ENCODE measurements around the gene SARS2. TPM values are rescaled to one million over a fixed set of nuclear protein-coding genes. Genes with fewer than 3 reads are reported as not detected.
A peak's percentile ranks its signal among the peaks of the same experiment; 100 is the strongest.
"Not testable (repeated sequence)": the region's sequence is repeated elsewhere in the genome, so short reads cannot be mapped to it uniquely, and the experiment has no call there.

Gene SARS2
- total and polyA plus RNA-seq, 9 donors = 5.0 to 20.6 (median 18.0) TPM

GRCh38 chr19:38875656-38876395 is 54.7 kb downstream of the SARS2 start:
- no peak for DNase-seq
- intact Hi-C loops (cut with DNase I) = no loop called here
- TF ChIP-seq, protein P1, sequence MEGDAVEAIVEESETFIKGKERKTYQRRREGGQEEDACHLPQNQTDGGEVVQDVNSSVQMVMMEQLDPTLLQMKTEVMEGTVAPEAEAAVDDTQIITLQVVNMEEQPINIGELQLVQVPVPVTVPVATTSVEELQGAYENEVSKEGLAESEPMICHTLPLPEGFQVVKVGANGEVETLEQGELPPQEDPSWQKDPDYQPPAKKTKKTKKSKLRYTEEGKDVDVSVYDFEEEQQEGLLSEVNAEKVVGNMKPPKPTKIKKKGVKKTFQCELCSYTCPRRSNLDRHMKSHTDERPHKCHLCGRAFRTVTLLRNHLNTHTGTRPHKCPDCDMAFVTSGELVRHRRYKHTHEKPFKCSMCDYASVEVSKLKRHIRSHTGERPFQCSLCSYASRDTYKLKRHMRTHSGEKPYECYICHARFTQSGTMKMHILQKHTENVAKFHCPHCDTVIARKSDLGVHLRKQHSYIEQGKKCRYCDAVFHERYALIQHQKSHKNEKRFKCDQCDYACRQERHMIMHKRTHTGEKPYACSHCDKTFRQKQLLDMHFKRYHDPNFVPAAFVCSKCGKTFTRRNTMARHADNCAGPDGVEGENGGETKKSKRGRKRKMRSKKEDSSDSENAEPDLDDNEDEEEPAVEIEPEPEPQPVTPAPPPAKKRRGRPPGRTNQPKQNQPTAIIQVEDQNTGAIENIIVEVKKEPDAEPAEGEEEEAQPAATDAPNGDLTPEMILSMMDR (IDR thresholded peaks at IDR 0.05) = no peak
- TF ChIP-seq POLR2A (IDR thresholded peaks at IDR 0.05) = no peak
- no peak for TF ChIP-seq EP300 (IDR thresholded peaks at IDR 0.05)

DNA sequence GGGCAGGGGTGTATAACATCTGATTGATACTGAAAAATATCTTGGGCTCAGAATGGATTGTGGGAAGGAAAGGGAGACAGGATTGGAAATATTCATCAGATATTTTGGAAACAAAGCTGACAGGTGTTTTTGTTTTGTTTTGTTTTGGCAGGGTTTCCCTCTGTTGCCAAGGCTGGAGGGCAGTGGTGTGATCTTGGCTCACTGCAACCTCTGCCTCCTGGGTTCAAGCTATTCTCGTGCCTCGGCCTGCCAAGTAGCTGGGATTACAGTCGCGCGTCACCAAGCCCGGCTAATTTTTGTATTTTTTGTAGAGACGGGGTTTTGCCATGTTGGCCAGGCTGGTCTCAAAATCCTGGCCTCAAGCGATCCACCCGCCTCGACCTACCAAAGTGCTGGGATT is 57.2 kb downstream of the SARS2 start:
- H3K36me3 ChIP-seq; H3K9me3 ChIP-seq; intact Hi-C loops (cut with DNase I); H3K27ac ChIP-seq; H3K4me3 ChIP-seq; H3K27me3 ChIP-seq; DNase-seq: not testable (repeated sequence)
- H3K4me1 ChIP-seq (ENCODE audit: insufficient read depth) = peaks cover 11% of the 10 kb centered on the region
- 79 to 91% (median 83%) methylated on average over 10 of the region's 10 CpGs for WGBS, 3 donors

More at GRCh38 chr19:38875656-38876395, 54.7 kb downstream of the SARS2 start:
- Histone ChIP-seq H3K4me3 (no peak overlapping the region), H3K36me3 (no peaks in the 10 kb centered on the region), H3K9me3 (no peaks in the 10 kb centered on the region), H3K4me1 (ENCODE audit: insufficient read depth) (no peaks in the 10 kb centered on the region), H3K27me3 (no peaks in the 10 kb centered on the region), H3K27ac (no peak overlapping the region)
- WGBS, 3 donors = 52 to 58% (median 58%) methylated on average over 5 to 6 of the region's 6 CpGs

DNA sequence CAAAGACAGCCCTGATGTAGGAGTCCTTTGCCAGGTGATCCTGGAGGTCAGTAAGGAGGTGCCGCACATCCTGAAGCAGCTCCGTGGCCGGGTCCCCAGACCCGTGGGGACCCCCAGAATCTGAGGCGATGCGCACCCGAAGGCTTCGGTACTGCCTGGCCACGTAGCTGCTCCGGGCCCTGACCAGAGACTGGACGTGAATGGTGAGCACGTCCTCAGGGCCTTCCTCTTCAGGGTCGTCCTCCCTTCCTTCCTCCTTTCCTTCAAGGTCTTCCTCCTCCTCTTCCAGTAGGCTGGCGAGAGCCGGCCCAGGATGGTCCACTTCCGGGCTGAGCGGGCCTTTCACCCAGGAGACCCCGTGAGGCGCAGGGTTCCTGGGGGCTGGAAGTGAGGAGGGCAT is 60.0 kb downstream of the SARS2 start:
- Histone ChIP-seq H3K27ac (no peak overlapping the region), H3K36me3 (no peaks in the 10 kb centered on the region), H3K4me3 (no peak overlapping the region), H3K9me3 (no peaks in the 10 kb centered on the region), H3K27me3 (no peaks in the 10 kb centered on the region), H3K4me1 (ENCODE audit: insufficient read depth) (peaks cover 11% of the 10 kb centered on the region)
- intact Hi-C loops (cut with DNase I) = no loop called here
- TF ChIP-seq POLR2A (IDR thresholded peaks at IDR 0.05) (no peak), EP300 (IDR thresholded peaks at IDR 0.05) (no peak)
- TF ChIP-seq, protein P1 (IDR thresholded peaks at IDR 0.05) = no peak
- DNase-seq = no peak
- 86 to 91% (median 91%) methylated on average over 8 to 19 of the region's 19 CpGs for WGBS, 3 donors

GRCh38 chr19:38869836-38870607 is 60.5 kb downstream of the SARS2 start:
- intact Hi-C loops (cut with DNase I) = no loop called here
- no peak for TF ChIP-seq POLR2A (IDR thresholded peaks at IDR 0.05)
- TF ChIP-seq, protein P1 (IDR thresholded peaks at IDR 0.05) = peak; percentile 72 to 85 (median 76)
- H3K27ac ChIP-seq = peak overlapping the region in 1 of 2 donors; percentile 5
- H3K27me3 ChIP-seq = no peaks in the 10 kb centered on the region
- peak; percentile 77 to 87 (median 85) for DNase-seq
- H3K4me1 ChIP-seq (ENCODE audit: insufficient read depth) = peaks cover 11% of the 10 kb centered on the region
- 11 to 32% (median 15%) methylated on average over 34 to 62 of the region's 62 CpGs for WGBS, 3 donors
- no peaks in the 10 kb centered on the region for H3K36me3 ChIP-seq
- no peaks in the 10 kb centered on the region for H3K9me3 ChIP-seq
- H3K4me3 ChIP-seq = peak overlapping the region; percentile 37

Data from ovary (tissue), 9 donors.